GM12878 (cell line): ENCODE data around the gene KCNA3. TPM values are rescaled to one million over a fixed set of nuclear protein-coding genes. Genes with fewer than 3 reads are reported as not detected.

Source experiments
- ATAC-seq: fragments of 200-7000 bp; cut with Tn5 transposase; 3 replicates; pipeline ENCODE4 v1.9.1; 2020; ENCODE audit warnings: mild to moderate bottlenecking, moderate library complexity
- BruUV-seq: library from RNA; stranded (reverse); fragments of 400-500 nt; replicated peaks from 2 replicates; lab custom pipeline; 2021; lab: Mats Ljungman, UMichigan
- CTCF ChIA-PET: fragments of 300-600 bp; sonication (Branson Sonifier 250); formaldehyde crosslinking; extraction: SDS; loops from one replicate; lab custom pipeline; 2021; ENCODE audit warnings: inconsistent platforms; lab: Yijun Ruan, JAX
- POLR2A ChIA-PET: fragments of 350-600 bp; formaldehyde crosslinking; extraction: SDS; loops from one replicate; lab custom pipeline; 2021; ENCODE audit warnings: inconsistent platforms; lab: Charles Lee
- RAD21 ChIA-PET: fragments of 300-600 bp; sonication (Branson Sonifier 250); formaldehyde crosslinking; loops from one replicate; lab custom pipeline; 2023; ENCODE audit warnings: antibody characterized with exemption; ENCODE audit not compliant: unreplicated experiment; lab: Charles Lee
- SMC1A ChIA-PET: fragments of 300-600 bp; sonication (Branson Sonifier 250); formaldehyde crosslinking; loops from one replicate; lab custom pipeline; 2023; ENCODE audit not compliant: unreplicated experiment, uncharacterized antibody; lab: Charles Lee
- DNase-seq: peaks from one replicate; pipeline ENCODE4 v3.0.0-alpha.2; 2011; ENCODE audit warnings: low read depth, low spot score
- FAIRE-seq: peaks from 3 replicates; lab custom pipeline; 2011; peaks lifted over from hg19 to GRCh38; lab: Jason Lieb, UNC
- H2AFZ ChIP-seq: 2 replicates; pipeline ENCODE4 v1.6.0; 2011; ENCODE audit warnings: low read depth, low read length, control low read depth; ENCODE audit not compliant: control insufficient read depth
- H3K27ac ChIP-seq: 2 replicates; pipeline ENCODE4 v1.5.1; 2011; ENCODE audit warnings: control low read depth; ENCODE audit not compliant: control insufficient read depth, insufficient read depth
- H3K27me3 ChIP-seq, 2 experiments: replicated peaks in 1 of 2; 2 replicates each; pipeline versions ENCODE4 v1.6.0 to v1.6.1; 2011; ENCODE audit warnings: low read length in 1 of 2; ENCODE audit not compliant: control insufficient read depth in 2 of 2, insufficient read depth in 2 of 2
- H3K36me3 ChIP-seq, 2 experiments: 2 replicates each; pipeline ENCODE4 v1.5.1; 2011; ENCODE audit warnings: low read length in 1 of 2; ENCODE audit not compliant: control insufficient read depth in 2 of 2, insufficient read depth in 2 of 2
- H3K4me1 ChIP-seq: 2 replicates; pipeline ENCODE4 v1.6.1; 2011; ENCODE audit warnings: mild to moderate bottlenecking, low read length, moderate library complexity, mixed read lengths; ENCODE audit not compliant: control insufficient read depth, insufficient read depth
- H3K4me2 ChIP-seq: 2 replicates; pipeline ENCODE4 v1.6.0; 2011; ENCODE audit warnings: control low read depth; ENCODE audit not compliant: control insufficient read depth, insufficient read depth
- H3K4me3 ChIP-seq: fragments of 200-600 bp; sonication (generic); 2 replicates; pipeline ENCODE4 v1.5.1; 2016
- H3K79me2 ChIP-seq: 2 replicates; pipeline ENCODE4 v1.6.0; 2011; ENCODE audit warnings: low read length; ENCODE audit not compliant: control insufficient read depth, insufficient read depth
- H3K9ac ChIP-seq: 2 replicates; pipeline ENCODE4 v1.8.0; 2011; ENCODE audit warnings: low read length, control low read depth, mixed read lengths; ENCODE audit not compliant: control insufficient read depth, insufficient read depth
- H3K9me3 ChIP-seq: replicated peaks from 3 replicates; pipeline ENCODE4 v1.5.1; 2011; ENCODE audit warnings: mild to moderate bottlenecking, low read length; ENCODE audit not compliant: control insufficient read depth, insufficient read depth
- H4K20me1 ChIP-seq: 2 replicates; pipeline ENCODE4 v1.6.0; 2011; ENCODE audit not compliant: control insufficient read depth, insufficient read depth
- EGR1 ChIP-seq, 2 experiments: IDR thresholded peaks; 1 replicate in 1 of 2; 2 replicates in 1 of 2; pipeline ENCODE4 v1.6.1; 2011 to 2012; ENCODE audit warnings: low read depth in 2 of 2, low read length in 2 of 2, borderline replicate concordance in 1 of 2, mild to moderate bottlenecking in 1 of 2, moderate library complexity in 1 of 2
- EZH2 ChIP-seq: IDR thresholded peaks from 2 replicates; pipeline ENCODE4 v1.6.1; 2012; ENCODE audit warnings: low read depth, mild to moderate bottlenecking, control low read depth, inconsistent platforms, low read length, borderline replicate concordance; ENCODE audit not compliant: control insufficient read depth
- FOXK2 ChIP-seq: fragments of 450-650 bp; IDR thresholded peaks from 2 replicates; pipeline ENCODE4 v1.6.1; 2017; ENCODE audit warnings: mild to moderate bottlenecking, moderate library complexity
- GABPA ChIP-seq: IDR thresholded peaks from 2 replicates; pipeline ENCODE4 v1.6.1; 2014; ENCODE audit warnings: antibody characterized with exemption, low read depth, mild to moderate bottlenecking, inconsistent platforms
- MYC ChIP-seq: IDR thresholded peaks from 2 replicates; pipeline ENCODE4 v1.6.1; 2011; ENCODE audit warnings: mild to moderate bottlenecking, low read length, moderate library complexity, inconsistent platforms; ENCODE audit not compliant: insufficient read depth, insufficient replicate concordance, insufficient read length, severe bottlenecking
- NKRF ChIP-seq: fragments of 450-650 bp; conservative IDR thresholded peaks from 2 replicates; pipeline ENCODE4 v1.6.1; 2017; ENCODE audit warnings: mild to moderate bottlenecking, moderate library complexity
- POU2F2 ChIP-seq: IDR thresholded peaks from 3 replicates; pipeline ENCODE4 v1.6.1; 2011; ENCODE audit warnings: low read depth, mild to moderate bottlenecking, low read length, borderline replicate concordance
- RAD21 ChIP-seq: IDR thresholded peaks from 2 replicates; pipeline ENCODE4 v1.6.1; 2011; ENCODE audit warnings: mild to moderate bottlenecking, low read depth, low read length, moderate library complexity; ENCODE audit not compliant: insufficient read depth
- ZBED1 ChIP-seq: IDR thresholded peaks from 2 replicates; pipeline ENCODE4 v1.6.1; 2016; ENCODE audit warnings: borderline replicate concordance
- WGBS: methylation state at CpG from one replicate; pipeline ENCODE4 v1.1.6; 2016; ENCODE audit warnings: low lambda C conversion rate; ENCODE audit not compliant: insufficient replicate concordance, insufficient coverage; ENCODE audit errors: missing lambda C conversion rate; 5-methylcytosine and 5-hydroxymethylcytosine counted together
- in situ Hi-C: fragments of 300-500 bp; cut with MboI; formaldehyde crosslinking; loops from 9 replicates; pipeline ENCODE4 v1.14.3; 2018; ENCODE audit warnings: mixed read lengths
- intact Hi-C: fragments of 100-400 bp; cut with micrococcal nuclease; formaldehyde crosslinking; loops from one replicate; pipeline ENCODE4 v1.14.2; 2022; ENCODE audit not compliant: unreplicated experiment
- polyA plus RNA-seq, 11 experiments: library from polyadenylated mRNA; depleted of rRNA in 4 of 11; unstranded in 6 of 11; stranded (reverse) in 5 of 11; fragments of >200 nt; fragmentation: Nextera tagmentation in 4 of 11; fragmentation: Illumina TruSeq in 1 of 11; extraction: Ambion mirVana in 4 of 11; extraction: Trizol in 1 of 11; gene quantifications; 1 replicate in 1 of 11; 2 replicates in 10 of 11; pipeline versions ENCODE4 v1.2.1 to v1.2.3, GENCODE V29; 2011 to 2016; ENCODE audit warnings: inconsistent platforms in 2 of 11, missing spikeins in 2 of 11, low read depth in 1 of 11
- total RNA-seq, 4 experiments: library from RNA; depleted of rRNA in 3 of 4; stranded (reverse); fragments of >200 nt in 3 of 4; fragmentation: Illumina TruSeq in 1 of 4; extraction: Trizol in 1 of 4; gene quantifications; 2 replicates each; pipeline versions ENCODE4 v1.2.1 to v1.2.3, GENCODE V29; 2013 to 2021
- TF ChIP-seq, protein P1 (sequence below): fragments of 450-650 bp; IDR thresholded peaks from 2 replicates; pipeline ENCODE4 v1.6.1; 2016; ENCODE audit warnings: mild to moderate bottlenecking
- TF ChIP-seq, protein P2 (sequence below): fragments of 450-650 bp; IDR thresholded peaks from 2 replicates; pipeline ENCODE4 v1.6.1; 2017; ENCODE audit warnings: mild to moderate bottlenecking, low read depth, inconsistent platforms; ENCODE audit not compliant: poor library complexity, severe bottlenecking

KCNA3 gene
- total and polyA plus RNA-seq, 10 of the 15 experiments (the other 5 are each of a cell fraction or from before 2014, with no cell fraction given): 0.10 to 3.3 (median 1.7) TPM

DNA sequence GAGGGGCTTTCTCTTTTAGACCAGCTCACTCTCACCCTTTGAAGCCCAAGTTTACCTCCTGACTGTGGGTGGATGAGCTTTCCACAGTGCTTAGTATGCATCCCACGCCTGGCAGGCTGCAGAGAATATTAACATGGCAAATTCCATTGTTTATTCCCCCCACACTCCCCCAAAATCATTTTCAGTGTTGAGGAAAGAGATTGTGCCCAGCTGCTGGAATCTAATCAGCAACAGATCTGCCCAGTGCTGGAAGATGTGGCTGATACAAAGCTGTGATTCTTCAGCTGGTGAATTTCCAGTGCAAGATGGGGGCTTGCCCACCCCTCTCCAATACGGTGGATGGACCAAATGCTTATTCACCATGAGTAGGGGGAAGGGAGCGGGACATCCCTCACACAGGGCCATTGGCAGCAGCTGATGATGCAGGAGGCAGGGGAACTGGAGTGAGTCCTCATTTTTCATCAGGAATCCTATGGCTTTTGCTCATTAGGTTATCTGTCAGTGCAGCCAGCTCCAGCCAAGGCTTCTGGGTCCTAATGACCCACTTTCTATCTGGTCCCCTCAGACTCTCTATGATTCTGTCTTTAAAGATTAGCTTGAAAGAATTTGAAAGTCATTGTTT is 39.7 kb upstream of the KCNA3 start:
- TF ChIP-seq ZBED1: no peak
- TF ChIP-seq RAD21: no peak
- TF ChIP-seq MYC: no peak
- no peak for TF ChIP-seq EZH2
- TF ChIP-seq, protein P1, sequence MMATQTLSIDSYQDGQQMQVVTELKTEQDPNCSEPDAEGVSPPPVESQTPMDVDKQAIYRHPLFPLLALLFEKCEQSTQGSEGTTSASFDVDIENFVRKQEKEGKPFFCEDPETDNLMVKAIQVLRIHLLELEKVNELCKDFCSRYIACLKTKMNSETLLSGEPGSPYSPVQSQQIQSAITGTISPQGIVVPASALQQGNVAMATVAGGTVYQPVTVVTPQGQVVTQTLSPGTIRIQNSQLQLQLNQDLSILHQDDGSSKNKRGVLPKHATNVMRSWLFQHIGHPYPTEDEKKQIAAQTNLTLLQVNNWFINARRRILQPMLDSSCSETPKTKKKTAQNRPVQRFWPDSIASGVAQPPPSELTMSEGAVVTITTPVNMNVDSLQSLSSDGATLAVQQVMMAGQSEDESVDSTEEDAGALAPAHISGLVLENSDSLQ: no peak
- no peak for TF ChIP-seq FOXK2
- no peak for TF ChIP-seq GABPA
- no peak for TF ChIP-seq POU2F2
- TF ChIP-seq NKRF: no peak
- TF ChIP-seq, protein P2, sequence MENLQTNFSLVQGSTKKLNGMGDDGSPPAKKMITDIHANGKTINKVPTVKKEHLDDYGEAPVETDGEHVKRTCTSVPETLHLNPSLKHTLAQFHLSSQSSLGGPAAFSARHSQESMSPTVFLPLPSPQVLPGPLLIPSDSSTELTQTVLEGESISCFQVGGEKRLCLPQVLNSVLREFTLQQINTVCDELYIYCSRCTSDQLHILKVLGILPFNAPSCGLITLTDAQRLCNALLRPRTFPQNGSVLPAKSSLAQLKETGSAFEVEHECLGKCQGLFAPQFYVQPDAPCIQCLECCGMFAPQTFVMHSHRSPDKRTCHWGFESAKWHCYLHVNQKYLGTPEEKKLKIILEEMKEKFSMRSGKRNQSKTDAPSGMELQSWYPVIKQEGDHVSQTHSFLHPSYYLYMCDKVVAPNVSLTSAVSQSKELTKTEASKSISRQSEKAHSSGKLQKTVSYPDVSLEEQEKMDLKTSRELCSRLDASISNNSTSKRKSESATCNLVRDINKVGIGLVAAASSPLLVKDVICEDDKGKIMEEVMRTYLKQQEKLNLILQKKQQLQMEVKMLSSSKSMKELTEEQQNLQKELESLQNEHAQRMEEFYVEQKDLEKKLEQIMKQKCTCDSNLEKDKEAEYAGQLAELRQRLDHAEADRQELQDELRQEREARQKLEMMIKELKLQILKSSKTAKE: no peak
- no peak for TF ChIP-seq EGR1 (IDR thresholded peaks at IDR 0.05; ENCODE audit: borderline replicate concordance in 1 of 2, low read depth in 2 of 2, low read length in 2 of 2)
- 26% methylated on average over 3 of the region's 3 CpGs for WGBS
- no peak for FAIRE-seq

More for the DNA sequence above, 39.7 kb upstream of the KCNA3 start:
- intact Hi-C loops: no loop called here
- POLR2A ChIA-PET: no interaction called here
- Histone ChIP-seq H3K9ac (no peak overlapping the region), H3K36me3 (no peaks in the 10 kb centered on the region), H3K4me3 (no peak overlapping the region), H3K27ac (no peak overlapping the region), H3K4me1 (no peaks in the 10 kb centered on the region), H3K79me2 (no peaks in the 10 kb centered on the region), H3K4me2 (no peak overlapping the region), H3K27me3 (no peaks in the 10 kb centered on the region), H4K20me1 (no peaks in the 10 kb centered on the region), H2AFZ (no peak overlapping the region), H3K9me3 (no peaks in the 10 kb centered on the region)
- CTCF ChIA-PET: interaction anchor here (1.1 to 1.3 kb wide), 3 partner anchors 51 to 95 kb away, joined by 3 to 4 read pairs (median 3); no protein-coding TSS in a partner anchor
- no peak for ATAC-seq
- BruUV-seq: no TSS peak
- SMC1A ChIA-PET: no interaction called here
- in situ Hi-C loops: no loop called here
- RAD21 ChIA-PET: interaction anchor here (1.9 kb wide), 1 partner anchor 80 kb away, joined by 5 read pairs; no protein-coding TSS in a partner anchor
- no peak for DNase-seq
